IPS-20b (cell line): ENCODE data around the gene NUDT16.

ENCODE experiments used
- H3K27ac ChIP-seq: one replicate; pipeline ENCODE4 v1.5.1; 2013; ENCODE audit warnings: low read length
- H3K27me3 ChIP-seq: 2 replicates; pipeline ENCODE4 v1.6.1; 2013; ENCODE audit warnings: mild to moderate bottlenecking, low read length, inconsistent platforms; ENCODE audit not compliant: insufficient read depth
- H3K36me3 ChIP-seq: 2 replicates; pipeline ENCODE4 v1.6.1; 2013; ENCODE audit warnings: low read depth, mild to moderate bottlenecking, inconsistent platforms, low read length, moderate library complexity; ENCODE audit not compliant: insufficient read depth
- H3K4me1 ChIP-seq: 2 replicates; pipeline ENCODE4 v1.6.1; 2013; ENCODE audit warnings: mild to moderate bottlenecking, control low read depth, inconsistent platforms, low read length, moderate library complexity; ENCODE audit not compliant: insufficient read depth
- H3K4me3 ChIP-seq: 2 replicates; pipeline ENCODE4 v1.5.1; 2013; ENCODE audit warnings: mild to moderate bottlenecking, low read length, inconsistent platforms
- H3K9ac ChIP-seq: 2 replicates; pipeline ENCODE4 v1.6.1; 2013; ENCODE audit warnings: low read depth, mild to moderate bottlenecking, inconsistent platforms, low read length, moderate library complexity
- H3K9me3 ChIP-seq: 2 replicates; pipeline ENCODE4 v1.6.1; 2013; ENCODE audit warnings: mild to moderate bottlenecking, low read depth, low read length, inconsistent platforms; ENCODE audit not compliant: insufficient read depth

Gene NUDT16

GRCh38 chr3:131388490-131388799 lies 6.9 kb downstream of the NUDT16 start:
- no peak overlapping the region for H3K4me3 ChIP-seq
- no peak overlapping the region for H3K9ac ChIP-seq
- H3K27ac ChIP-seq, result no peak overlapping the region
- H3K36me3 ChIP-seq, result peaks cover 30% of the 10 kb centered on the region
- H3K27me3 ChIP-seq, result no peaks in the 10 kb centered on the region
- no peaks in the 10 kb centered on the region for H3K4me1 ChIP-seq
- H3K9me3 ChIP-seq, result no peaks in the 10 kb centered on the region

- H3K9me3 ChIP-seq, result no peaks in the 10 kb centered on the region
- no peaks in the 10 kb centered on the region for H3K27me3 ChIP-seq
- H3K4me1 ChIP-seq, result no peaks in the 10 kb centered on the region
- H3K27ac ChIP-seq, result no peak overlapping the region
- no peak overlapping the region for H3K4me3 ChIP-seq
- peaks cover 13% of the 10 kb centered on the region for H3K36me3 ChIP-seq
- no peak overlapping the region for H3K9ac ChIP-seq
Observed at GRCh38 chr3:131390331-131390730, 8.8 kb downstream of the NUDT16 start.

GRCh38 chr3:131393051-131393450 lies 11.5 kb downstream of the NUDT16 start:
- no peak overlapping the region for H3K9ac ChIP-seq
- no peaks in the 10 kb centered on the region for H3K9me3 ChIP-seq
- H3K27me3 ChIP-seq, result no peaks in the 10 kb centered on the region
- no peaks in the 10 kb centered on the region for H3K36me3 ChIP-seq
- H3K4me1 ChIP-seq, result no peaks in the 10 kb centered on the region
- no peak overlapping the region for H3K27ac ChIP-seq
- H3K4me3 ChIP-seq, result no peak overlapping the region

- H3K9me3 ChIP-seq, result no peaks in the 10 kb centered on the region
- no peaks in the 10 kb centered on the region for H3K4me1 ChIP-seq
- no peak overlapping the region for H3K9ac ChIP-seq
- H3K27me3 ChIP-seq, result no peaks in the 10 kb centered on the region
- no peak overlapping the region for H3K4me3 ChIP-seq
- no peak overlapping the region for H3K27ac ChIP-seq
- H3K36me3 ChIP-seq, result no peaks in the 10 kb centered on the region
Observed at GRCh38 chr3:131393868-131394267, 12.3 kb downstream of the NUDT16 start.

- H3K4me3 ChIP-seq, result no peak overlapping the region
- no peak overlapping the region for H3K27ac ChIP-seq
- no peaks in the 10 kb centered on the region for H3K36me3 ChIP-seq
- H3K9me3 ChIP-seq, result no peaks in the 10 kb centered on the region
- H3K4me1 ChIP-seq, result no peaks in the 10 kb centered on the region
- no peak overlapping the region for H3K9ac ChIP-seq
- no peaks in the 10 kb centered on the region for H3K27me3 ChIP-seq
Observed at GRCh38 chr3:131394400-131394799, 12.8 kb downstream of the NUDT16 start.

GRCh38 chr3:131396170-131396569 lies 14.6 kb downstream of the NUDT16 start:
- no peak overlapping the region for H3K9ac ChIP-seq
- H3K27me3 ChIP-seq, result no peaks in the 10 kb centered on the region
- no peak overlapping the region for H3K27ac ChIP-seq
- H3K9me3 ChIP-seq, result no peaks in the 10 kb centered on the region
- H3K36me3 ChIP-seq, result no peaks in the 10 kb centered on the region
- H3K4me1 ChIP-seq, result no peaks in the 10 kb centered on the region
- H3K4me3 ChIP-seq, result no peak overlapping the region

- H3K36me3 ChIP-seq, result no peaks in the 10 kb centered on the region
- H3K27ac ChIP-seq, result no peak overlapping the region
- H3K9me3 ChIP-seq, result no peaks in the 10 kb centered on the region
- H3K9ac ChIP-seq, result no peak overlapping the region
- H3K4me3 ChIP-seq, result no peak overlapping the region
- no peaks in the 10 kb centered on the region for H3K27me3 ChIP-seq
- no peaks in the 10 kb centered on the region; the same call in 1 of the 2 replicates for H3K4me1 ChIP-seq
Observed at GRCh38 chr3:131397889-131398288, 16.3 kb downstream of the NUDT16 start.

- H3K4me1 ChIP-seq, result no peaks in the 10 kb centered on the region; the same call in 1 of the 2 replicates
- H3K4me3 ChIP-seq, result no peak overlapping the region
- no peaks in the 10 kb centered on the region for H3K36me3 ChIP-seq
- H3K27me3 ChIP-seq, result no peaks in the 10 kb centered on the region
- H3K9me3 ChIP-seq, result peaks cover 10% of the 10 kb centered on the region; the same call in 1 of the 2 replicates
- no peak overlapping the region for H3K27ac ChIP-seq
- no peak overlapping the region for H3K9ac ChIP-seq
Observed at GRCh38 chr3:131401978-131402377, 20.4 kb downstream of the NUDT16 start.

GRCh38 chr3:131402391-131403039 lies 20.9 kb downstream of the NUDT16 start:
- H3K27me3 ChIP-seq, result no peaks in the 10 kb centered on the region
- H3K4me1 ChIP-seq, result no peaks in the 10 kb centered on the region; the same call in 1 of the 2 replicates
- no peaks in the 10 kb centered on the region for H3K36me3 ChIP-seq
- H3K9me3 ChIP-seq, result peaks cover 10% of the 10 kb centered on the region; the same call in 1 of the 2 replicates
- no peak overlapping the region for H3K27ac ChIP-seq
- no peak overlapping the region for H3K4me3 ChIP-seq
- H3K9ac ChIP-seq, result no peak overlapping the region

GRCh38 chr3:131403216-131403895 lies 21.8 kb downstream of the NUDT16 start:
- no peak overlapping the region for H3K4me3 ChIP-seq
- H3K4me1 ChIP-seq, result no peaks in the 10 kb centered on the region; the same call in 1 of the 2 replicates
- H3K36me3 ChIP-seq, result no peaks in the 10 kb centered on the region
- H3K27ac ChIP-seq, result no peak overlapping the region
- no peak overlapping the region for H3K9ac ChIP-seq
- peaks cover 10% of the 10 kb centered on the region; the same call in 1 of the 2 replicates for H3K9me3 ChIP-seq
- H3K27me3 ChIP-seq, result no peaks in the 10 kb centered on the region

- H3K36me3 ChIP-seq, result no peaks in the 10 kb centered on the region
- no peak overlapping the region for H3K27ac ChIP-seq
- H3K27me3 ChIP-seq, result no peaks in the 10 kb centered on the region
- H3K9ac ChIP-seq, result no peak overlapping the region
- H3K4me3 ChIP-seq, result no peak overlapping the region
- H3K4me1 ChIP-seq, result no peaks in the 10 kb centered on the region; the same call in 1 of the 2 replicates
- peaks cover 10% of the 10 kb centered on the region; the same call in 1 of the 2 replicates for H3K9me3 ChIP-seq
Observed at GRCh38 chr3:131405411-131405810, 23.8 kb downstream of the NUDT16 start.

- Histone ChIP-seq H3K27ac (no peak overlapping the region), H3K4me1 (no peaks in the 10 kb centered on the region; the same call in 1 of the 2 replicates), H3K27me3 (no peaks in the 10 kb centered on the region), H3K36me3 (no peaks in the 10 kb centered on the region), H3K9ac (no peak overlapping the region), H3K9me3 (peaks cover 10% of the 10 kb centered on the region; the same call in 1 of the 2 replicates), H3K4me3 (no peak overlapping the region)
Observed at GRCh38 chr3:131406274-131406673, 24.7 kb downstream of the NUDT16 start.
